GM20431 (cell line): ENCODE results near the gene PPIP5K2.
"Not testable (repeated sequence)": the region's sequence is repeated elsewhere in the genome, so short reads cannot be mapped to it uniquely, and the experiment has no call there.

Experiments used
- in situ Hi-C: fragments of 300-500 bp; cut with MseI, MboI; formaldehyde crosslinking; loops from one replicate; pipeline ENCODE4 v1.15.0; 2020; ENCODE audit warnings: low sequenced_read_pairs; ENCODE audit not compliant: unreplicated experiment

The PPIP5K2 gene

DNA sequence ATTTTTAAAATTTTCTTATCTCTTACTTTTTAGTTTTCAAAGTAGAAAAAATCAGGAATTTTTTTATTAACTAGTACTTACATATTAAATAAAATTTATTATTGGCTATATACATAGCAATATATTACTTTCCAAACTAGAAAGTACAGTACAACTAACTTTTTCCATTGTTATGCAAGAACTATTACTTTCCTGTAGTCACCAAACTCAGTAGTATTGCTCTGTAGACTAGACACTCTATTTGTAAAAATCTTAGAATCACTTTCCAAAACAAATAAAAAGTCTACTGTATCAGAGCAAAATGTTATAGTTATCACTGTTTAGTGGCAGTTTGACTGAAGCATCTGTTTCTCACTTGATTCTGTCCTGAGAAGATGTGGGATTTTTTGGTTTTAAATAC lies 83.1 kb downstream of the PPIP5K2 start:
- in situ Hi-C loops: no loop called here

DNA sequence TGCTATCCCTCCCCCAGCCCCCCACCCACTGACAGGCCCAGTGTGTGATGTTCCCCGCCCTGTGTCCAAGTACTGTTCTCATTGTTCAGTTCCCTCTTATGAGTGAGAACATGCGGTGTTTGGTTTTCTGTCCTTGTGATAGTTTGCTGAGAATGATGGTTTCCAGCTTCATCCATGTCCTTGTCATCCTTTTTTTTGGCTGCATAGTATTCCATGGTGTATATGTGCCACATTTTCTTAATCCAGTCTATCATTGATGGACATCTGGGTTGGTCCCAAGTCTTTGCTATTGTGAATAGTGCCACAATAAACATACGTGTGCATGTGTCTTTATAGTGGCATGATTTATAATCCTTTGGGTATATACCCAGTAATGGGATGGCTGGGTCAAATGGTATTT lies 84.9 kb downstream of the PPIP5K2 start:
- in situ Hi-C loops: not testable (repeated sequence)

DNA sequence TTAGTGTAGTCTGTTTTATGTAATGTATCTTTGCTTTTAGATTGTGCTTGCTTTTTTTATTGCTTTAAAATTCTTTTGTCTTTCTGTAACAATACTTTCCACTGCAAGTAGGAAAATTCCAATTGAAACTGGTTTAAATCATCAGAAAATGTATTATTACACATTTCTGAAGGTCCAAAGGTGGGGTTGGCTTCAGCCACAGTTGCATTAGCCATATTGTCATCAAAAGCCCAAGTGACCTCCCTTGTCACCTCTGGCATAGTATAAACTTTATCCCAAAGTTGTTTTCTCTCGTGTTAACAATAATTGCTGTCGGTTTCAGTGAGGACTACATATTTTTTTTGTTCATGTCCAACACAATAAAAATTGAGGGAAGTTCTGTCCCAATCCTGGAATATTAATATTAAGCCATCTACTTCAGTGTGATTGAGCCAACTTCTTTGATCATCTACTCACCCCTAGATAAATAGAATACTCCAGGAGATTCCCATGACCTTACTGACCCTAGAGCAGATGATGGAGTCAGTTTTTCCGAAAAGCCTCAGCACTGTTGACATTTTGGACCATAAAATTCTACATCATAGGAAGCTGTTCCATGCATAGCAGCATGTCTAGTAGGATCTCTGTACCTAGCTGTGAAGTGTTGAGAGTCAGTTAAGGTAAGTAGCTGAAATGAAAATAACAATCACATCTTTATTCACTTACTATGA lies 86.0 kb downstream of the PPIP5K2 start:
- in situ Hi-C loops: no loop called here

DNA sequence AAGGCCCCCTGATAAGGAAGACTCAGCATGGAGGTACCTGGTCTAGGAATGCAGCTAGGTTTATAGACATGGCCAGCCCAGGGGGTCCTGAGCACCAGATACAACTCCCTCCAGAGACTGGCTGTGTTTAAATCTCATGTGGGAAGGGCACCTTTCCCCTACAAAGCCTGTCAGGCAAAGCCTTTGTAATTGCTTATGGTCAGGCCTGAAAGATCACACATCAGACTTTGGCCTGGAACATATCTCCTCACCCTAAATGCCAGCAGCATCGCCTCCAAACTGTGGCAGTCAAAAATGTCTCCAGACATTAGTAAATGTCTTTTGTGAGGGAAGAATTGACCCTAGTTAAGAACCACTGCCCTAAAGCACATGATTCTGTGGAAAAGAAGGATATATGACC lies 86.9 kb downstream of the PPIP5K2 start:
- in situ Hi-C loops: no loop called here

DNA sequence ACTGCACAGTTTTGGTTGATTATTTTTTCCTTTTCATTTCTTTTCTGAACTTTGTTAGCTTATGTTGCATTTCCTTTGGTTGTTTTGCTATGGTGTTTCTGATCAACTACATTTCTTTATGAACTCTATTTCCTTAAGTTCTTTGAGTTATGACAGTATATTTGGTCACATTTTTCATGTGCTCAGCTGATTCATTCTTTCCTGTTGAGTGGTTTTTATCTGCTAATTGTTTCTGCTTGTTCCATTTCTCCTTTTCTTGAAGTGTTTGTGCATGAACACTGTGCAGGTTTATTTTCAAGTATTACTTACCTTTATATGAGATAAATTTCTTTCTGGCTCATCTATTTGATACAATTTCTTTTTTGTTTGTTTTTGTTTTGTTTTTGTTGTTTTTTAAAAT lies 87.6 kb downstream of the PPIP5K2 start:
- in situ Hi-C loops: no loop called here

DNA sequence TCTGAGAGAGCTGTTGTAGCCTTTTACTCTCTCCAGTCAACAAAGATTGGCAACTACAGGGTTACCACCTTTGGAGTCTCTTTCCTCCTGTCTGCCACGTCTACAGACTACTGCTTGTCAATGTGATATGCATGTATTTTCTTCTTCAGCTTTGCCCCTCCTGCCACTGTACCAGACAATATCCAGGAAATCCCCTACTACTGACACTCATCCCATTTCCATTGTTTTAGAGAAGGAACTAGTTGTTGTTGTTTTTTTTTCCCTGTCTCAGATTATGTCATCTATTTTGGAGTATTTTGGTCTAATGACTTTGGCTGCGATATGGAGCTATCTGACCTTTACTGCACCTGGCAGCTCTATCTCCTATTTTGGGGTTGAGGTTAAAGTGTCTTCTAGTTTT lies 88.4 kb downstream of the PPIP5K2 start:
- in situ Hi-C loops: no loop called here

DNA sequence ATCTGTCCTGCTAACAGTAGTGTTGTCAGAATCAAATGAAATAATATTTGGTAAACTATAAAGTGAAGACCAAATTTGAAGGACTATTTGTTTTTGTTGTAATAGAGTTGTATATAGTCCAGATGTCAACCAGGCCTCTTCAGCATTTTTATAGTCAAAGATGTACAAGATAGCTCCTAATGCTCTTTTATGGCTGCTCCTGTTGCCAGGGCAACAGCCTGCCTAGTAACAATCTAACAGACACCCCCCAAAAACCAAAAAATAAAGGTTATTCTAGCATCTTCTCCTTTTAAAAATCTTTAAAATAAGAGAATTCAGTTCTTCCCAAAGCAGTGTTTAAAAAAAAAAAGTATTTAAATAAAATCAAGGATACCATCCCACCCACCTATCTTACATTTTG lies 89.0 kb downstream of the PPIP5K2 start:
- in situ Hi-C loops: no loop called here

DNA sequence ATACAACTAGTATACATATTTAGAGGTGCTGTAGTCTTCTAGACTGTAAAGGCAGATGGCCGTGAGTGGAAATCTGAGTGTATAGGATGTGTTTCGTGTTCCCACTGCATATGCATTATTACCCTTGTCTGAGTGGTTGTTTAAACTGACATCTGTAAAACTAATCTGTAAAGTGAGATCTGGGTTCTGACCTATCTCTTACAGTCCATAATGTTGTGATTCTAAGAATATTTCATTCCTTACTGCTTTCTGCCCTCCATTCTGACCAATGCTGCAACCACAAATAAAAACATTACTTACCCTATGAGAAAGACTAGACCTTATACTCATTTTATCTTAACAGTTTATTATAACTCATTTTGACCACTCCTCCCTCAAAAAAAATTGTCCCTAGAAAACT lies 90.9 kb downstream of the PPIP5K2 start:
- in situ Hi-C loops: no loop called here

DNA sequence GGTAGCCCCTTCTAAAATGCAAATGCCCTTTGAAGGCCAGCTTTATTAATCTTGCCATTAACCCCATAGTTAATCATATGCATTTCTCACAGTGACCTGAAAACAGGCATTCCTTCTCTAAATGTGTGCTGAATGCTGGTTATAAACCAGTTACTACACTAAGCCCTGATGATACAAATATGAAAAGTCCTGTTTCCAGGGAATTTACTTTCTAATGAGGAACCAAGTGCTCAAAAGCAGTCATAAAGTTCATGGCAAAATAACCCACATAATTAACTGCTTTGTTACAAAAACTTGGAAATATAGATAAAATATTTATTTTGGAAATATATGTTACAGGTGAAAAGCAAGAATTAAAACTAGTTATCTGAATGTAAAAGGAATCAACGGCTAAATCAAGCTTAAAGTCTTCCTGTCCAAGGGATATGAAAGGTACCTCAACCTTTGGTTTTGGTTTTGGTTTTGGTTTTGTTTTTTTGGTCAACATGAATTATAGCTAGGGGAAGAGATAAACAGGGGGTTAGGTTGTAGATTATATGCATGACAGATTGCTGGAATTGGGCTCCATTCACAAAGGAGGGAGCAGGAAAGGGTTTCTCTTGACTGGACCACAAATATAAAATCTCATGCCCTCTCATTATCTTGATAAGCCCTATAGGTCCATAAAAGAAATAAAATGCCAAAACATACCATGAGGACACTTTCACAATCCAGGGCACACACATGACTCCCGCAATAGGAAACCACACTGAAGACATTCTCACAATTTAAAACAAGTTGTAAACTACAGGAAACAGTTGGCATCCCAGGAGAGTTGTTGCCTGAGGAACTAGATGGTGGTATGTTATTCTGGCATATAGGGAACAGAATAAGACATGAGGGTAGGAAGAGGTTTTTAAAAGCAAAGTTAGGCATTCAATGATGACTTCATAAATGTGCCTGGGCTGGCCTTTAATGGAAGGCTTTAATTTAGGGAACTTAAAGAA lies 91.8 kb downstream of the PPIP5K2 start:
- in situ Hi-C loops: no loop called here

DNA sequence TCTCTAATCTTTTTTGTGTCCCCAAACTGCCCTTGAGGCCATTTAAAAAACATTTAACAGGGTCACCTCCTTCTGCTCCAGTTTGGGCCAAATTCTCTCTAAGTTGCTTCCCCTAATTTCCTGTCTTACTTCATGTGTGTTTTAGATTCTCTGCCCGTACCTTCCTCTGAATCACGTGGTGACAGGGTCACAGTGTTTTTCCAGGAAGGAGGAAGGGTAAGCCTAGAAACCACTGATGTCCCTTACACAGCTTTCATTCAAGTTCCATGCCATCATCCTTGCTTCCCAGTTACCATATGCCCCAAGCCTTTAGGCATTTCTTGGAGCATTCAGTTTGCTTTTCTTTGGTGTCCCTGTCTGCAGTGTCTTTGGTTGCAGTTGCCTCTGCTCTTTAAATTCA lies 96.0 kb downstream of the PPIP5K2 start:
- in situ Hi-C loops: no loop called here

DNA sequence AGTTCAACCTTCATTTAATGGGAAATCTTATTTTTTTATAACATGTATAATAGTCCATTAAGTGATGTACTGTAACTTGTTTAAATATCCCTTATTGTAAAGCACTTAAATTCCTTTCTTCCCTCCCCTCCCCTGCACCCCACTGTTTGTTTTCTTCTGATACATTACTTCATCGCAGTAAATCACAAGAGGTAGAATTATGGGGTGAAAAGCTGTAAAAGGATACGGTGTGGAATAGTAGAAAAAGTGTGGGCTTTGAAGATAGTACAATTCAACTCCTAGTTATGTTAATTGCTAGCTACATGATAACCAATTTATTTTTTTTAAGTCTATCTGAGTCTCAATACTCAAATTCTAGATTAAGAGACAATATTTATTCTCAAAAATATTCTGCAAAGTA lies 96.6 kb downstream of the PPIP5K2 start:
- in situ Hi-C loops: no loop called here

DNA sequence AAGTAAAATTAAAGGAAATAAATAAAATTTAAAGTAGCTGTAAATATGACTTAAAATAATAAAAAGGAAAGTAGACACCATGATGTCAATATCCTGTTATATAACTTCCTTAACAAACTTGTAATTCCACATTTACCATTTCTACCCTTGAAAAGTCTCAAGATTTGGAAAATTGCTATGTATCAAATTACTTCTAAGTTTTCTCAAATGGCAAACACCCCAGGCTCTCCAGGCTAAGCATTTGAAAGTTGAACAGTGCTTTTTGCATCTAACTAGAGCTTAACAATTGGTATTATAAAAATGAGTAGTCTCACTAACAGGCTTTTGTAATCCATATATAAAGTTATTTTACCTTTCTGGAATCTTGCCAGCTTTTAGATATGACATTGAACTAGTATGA lies 97.0 kb downstream of the PPIP5K2 start:
- in situ Hi-C loops: no loop called here

DNA sequence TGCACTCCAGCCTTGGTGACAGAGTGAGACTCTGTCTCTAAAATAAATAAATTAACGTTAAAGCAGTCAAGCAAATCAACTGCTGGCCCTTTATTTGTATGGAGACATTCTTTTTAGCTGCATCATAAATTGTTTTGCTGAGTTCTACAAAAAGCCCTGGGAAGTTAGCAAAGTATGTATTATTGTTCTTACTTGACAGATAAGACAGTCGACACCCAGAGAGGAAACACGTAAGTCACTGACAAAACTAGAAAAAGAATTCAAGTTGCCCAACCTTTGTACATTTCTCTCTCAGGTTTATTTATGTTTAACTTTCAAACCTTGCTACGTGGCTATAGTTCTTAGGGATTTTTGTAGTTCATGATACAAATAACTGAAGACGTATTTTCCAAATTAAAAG lies 98.1 kb downstream of the PPIP5K2 start:
- in situ Hi-C loops: no loop called here

DNA sequence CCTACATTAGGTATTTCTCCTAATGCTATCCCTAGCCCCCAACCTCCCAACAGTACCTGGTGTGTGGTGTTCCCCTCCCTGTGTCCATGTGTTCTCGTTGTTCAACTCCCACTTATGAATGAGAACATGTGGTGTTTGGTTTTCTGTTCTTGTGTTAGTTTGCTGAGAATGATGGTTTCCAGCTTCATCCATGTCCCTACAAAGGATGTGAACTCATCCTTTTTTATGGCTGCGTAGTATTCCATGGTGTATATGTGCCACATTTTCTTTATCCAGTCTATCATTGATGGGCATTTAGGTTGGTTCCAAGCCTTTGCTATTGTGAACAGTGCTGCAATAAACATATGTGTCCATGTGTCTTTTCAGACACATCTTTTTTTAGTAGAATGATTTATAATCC lies 99.0 kb downstream of the PPIP5K2 start:
- in situ Hi-C loops: not testable (repeated sequence)

DNA sequence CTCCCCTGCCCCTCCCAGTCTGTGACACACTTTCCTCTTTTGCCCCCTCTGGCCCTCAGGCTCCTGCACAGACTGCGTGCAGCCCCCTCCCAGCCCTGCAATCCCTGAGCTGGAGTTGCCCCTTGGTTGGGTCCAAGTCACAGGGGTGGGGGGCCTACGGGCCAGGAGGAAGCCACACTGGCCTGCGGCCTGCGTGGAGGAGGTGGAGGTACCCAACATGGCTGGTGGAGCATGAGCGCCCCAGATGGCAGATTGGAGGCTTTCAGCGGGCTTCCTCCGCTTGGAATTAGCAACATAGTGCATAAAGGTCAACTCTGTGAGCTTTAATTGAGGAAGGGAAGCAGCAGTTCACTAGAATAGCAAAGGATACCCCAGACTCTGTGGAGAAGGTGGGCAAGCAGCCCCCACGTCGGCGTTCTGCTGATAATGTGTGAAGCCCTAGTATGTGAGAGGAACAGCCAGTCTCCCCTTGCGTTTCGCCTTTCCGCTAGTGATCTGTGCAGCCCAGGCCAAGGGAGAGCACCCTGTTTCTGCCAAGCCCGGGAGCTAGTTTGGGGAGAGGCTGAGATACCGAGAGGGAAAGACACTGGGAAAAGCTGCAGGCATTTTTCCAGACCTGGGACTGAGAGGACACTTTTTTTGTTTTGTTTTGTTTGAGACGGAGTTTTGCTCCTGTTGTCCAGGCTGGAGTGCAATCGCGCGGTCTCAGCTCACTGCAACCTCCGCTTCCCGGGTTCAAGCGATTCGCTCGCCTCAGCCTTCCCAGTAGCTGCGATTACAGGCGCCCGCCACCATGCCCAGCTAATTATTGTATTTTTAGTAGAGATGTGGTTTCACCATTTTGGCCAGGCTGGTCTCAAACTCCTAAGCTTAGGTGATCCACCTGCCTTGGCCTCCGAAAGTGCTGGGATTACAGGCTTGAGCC lies 103.2 kb downstream of the PPIP5K2 start:
- in situ Hi-C loops: no loop called here

DNA sequence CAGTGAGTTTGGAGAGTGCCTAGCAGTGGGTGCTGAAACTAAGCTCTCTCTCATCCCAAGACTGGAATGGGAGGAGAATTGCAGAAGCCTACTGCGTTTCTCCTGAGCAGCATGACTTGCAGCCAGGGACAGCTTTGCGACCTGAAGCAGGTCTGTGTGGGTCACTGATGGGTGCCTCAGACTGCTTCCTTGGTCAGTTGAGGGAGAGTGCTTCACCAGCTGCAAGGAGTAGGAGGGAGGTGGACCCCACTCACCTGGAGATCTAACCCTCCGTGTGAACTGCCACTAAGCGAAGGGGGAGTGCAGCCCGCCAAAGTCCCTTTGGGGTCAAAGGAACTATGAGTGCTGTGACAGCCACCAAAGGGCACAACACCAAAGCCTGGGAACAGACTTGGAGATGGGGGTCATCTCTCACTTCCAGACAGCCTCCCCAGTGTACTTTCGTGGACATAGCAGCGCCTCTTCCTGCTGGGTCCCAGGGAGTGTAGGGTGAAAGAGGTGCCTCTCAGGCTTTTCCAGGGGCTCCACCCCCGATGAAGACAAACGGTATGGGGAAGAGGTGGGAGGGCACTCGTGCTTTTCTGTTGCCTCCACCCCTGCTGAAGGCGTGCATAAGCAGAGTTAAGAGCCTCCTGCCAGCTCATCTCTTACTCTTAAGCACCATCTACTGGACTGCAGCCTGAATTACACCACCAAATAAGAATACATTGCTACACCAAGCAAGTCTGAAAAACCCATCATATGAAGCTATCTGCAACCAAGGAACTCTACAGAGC lies 104.2 kb downstream of the PPIP5K2 start:
- in situ Hi-C loops: no loop called here

DNA sequence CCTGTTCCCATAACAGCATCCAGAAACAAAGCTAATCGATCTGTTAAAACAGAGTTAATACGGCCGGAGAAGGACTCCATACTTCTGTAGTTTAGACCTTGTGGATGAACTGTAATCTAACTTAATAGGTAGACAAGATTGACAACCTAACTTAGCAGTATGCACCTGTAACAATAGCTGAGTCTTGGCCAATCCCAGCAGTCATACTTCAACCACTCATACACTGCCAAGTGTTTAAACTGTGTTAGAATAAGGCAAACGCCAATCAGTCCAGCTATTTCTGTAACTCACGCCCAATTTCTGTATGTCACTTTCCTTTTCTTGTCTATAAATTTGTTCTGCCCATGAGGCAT lies 104.8 kb downstream of the PPIP5K2 start:
- in situ Hi-C loops: no loop called here

DNA sequence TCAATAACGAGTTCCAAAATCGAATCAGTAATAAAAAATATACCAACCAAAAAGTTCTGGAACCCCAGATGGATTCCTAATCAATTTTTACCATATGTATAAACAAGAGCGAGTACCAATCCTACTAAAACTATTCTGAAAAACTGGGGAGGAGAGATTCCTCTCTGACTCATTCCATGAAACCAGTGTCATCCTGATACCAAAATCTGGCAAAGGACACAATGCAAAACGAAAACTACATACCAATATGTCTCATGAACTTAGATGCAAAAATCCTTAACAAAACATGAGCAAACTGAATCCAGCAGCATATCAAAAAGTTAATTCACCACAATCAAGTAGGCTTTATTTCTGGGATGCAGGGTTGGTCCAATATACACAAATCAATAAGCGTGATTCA lies 108.0 kb downstream of the PPIP5K2 start:
- in situ Hi-C loops: no loop called here

DNA sequence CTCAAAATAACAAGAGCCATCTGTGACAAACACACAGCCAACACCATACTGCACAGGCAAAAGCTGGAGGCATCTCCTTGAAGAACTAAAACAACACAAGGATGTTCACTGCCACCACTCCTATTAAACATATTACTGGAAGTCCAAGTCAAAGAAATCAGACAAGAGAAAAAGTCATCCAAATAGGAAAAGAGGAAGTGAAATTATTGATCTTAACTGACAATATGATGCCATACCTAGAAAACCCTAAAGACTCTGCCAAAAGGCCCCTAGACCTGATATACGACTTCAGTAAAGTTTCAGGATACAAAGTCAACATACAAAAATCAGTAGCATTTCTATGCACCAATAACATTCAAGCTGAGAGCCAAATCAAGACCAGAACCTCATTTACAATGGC lies 108.5 kb downstream of the PPIP5K2 start:
- in situ Hi-C loops: no loop called here
